ENCODE data around the gene LAMA3.

Gene LAMA3

GRCh38 chr18:23646282-23646681 lies 43.0 kb upstream of the LAMA3 start:
- H3K4me3 ChIP-seq (ENCODE audit: low read depth, low read length), result no peak overlapping the region
- DNase-seq (ENCODE audit: low read depth), result no peak
- TF ChIP-seq CTCF (IDR thresholded peaks at IDR 0.05; ENCODE audit: low read depth, low read length, missing control alignments), result no peak

- no peak for TF ChIP-seq CTCF (IDR thresholded peaks at IDR 0.05; ENCODE audit: low read depth, low read length, missing control alignments)
- DNase-seq (ENCODE audit: low read depth), result no peak
- H3K4me3 ChIP-seq (ENCODE audit: low read depth, low read length), result no peak overlapping the region
These were observed 40.8 kb upstream of the LAMA3 start for GRCh38 chr18:23648456-23648855.

- no peak for DNase-seq (ENCODE audit: low read depth)
- no peak overlapping the region for H3K4me3 ChIP-seq (ENCODE audit: low read depth, low read length)
- TF ChIP-seq CTCF (IDR thresholded peaks at IDR 0.05; ENCODE audit: low read depth, low read length, missing control alignments), result no peak
These were observed 40.2 kb upstream of the LAMA3 start for GRCh38 chr18:23648940-23649607.

GRCh38 chr18:23650968-23651927 lies 38.0 kb upstream of the LAMA3 start:
- DNase-seq (ENCODE audit: low read depth), result no peak
- H3K4me3 ChIP-seq (ENCODE audit: low read depth, low read length), result no peak overlapping the region
- TF ChIP-seq CTCF (IDR thresholded peaks at IDR 0.05; ENCODE audit: low read depth, low read length, missing control alignments), result no peak

DNA sequence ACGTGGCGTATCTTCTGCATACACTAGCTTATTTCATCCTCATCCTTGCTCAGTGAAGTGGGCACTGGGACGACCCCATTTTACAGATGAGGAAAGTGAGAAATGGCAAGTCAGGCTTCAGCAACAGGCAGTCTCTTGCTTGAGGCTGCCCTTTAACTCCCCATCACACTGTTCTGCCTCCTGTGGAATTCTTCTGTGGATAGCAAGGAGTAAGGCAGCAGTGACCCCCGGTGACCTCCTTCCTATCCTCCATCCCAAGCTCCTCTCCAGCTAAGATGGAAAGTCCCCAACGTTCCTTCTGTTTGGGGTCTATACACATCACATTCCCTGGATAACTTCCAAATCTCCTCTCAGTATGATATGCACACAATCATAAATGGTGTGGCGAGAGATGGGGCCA lies 37.0 kb upstream of the LAMA3 start:
- no peak for TF ChIP-seq CTCF (IDR thresholded peaks at IDR 0.05; ENCODE audit: low read depth, low read length, missing control alignments)
- no peak overlapping the region for H3K4me3 ChIP-seq (ENCODE audit: low read depth, low read length)
- no peak for DNase-seq (ENCODE audit: low read depth)

DNA sequence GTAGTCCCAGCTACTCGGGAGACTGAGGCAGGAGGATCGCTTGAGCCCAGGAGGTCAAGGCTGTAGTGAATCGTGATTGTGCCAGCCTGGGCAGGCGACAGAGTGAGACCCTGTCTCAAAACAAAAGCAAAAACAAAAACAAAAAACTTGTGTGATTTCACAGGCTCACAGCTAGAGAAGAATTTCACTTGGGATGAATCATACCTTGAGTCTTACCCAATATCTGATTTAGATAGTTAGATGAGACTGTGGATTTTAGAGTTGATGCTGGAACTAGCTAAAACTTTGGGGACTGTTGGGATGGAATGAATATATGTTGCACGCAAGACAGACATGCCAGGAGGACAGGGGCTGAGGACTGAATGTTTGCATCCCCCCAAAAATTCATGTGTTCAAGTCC lies 31.0 kb upstream of the LAMA3 start:
- no peak overlapping the region for H3K4me3 ChIP-seq (ENCODE audit: low read depth, low read length)
- no peak for DNase-seq (ENCODE audit: low read depth)
- TF ChIP-seq CTCF (IDR thresholded peaks at IDR 0.05; ENCODE audit: low read depth, low read length, missing control alignments), result no peak
